HepG2 (cell line): Measurements from ENCODE around the gene SELENOM. TPM values are rescaled to one million over a fixed set of nuclear protein-coding genes. Genes with fewer than 3 reads are reported as not detected.

Experiments used
- ATF7-NPFF ChIP-seq: sonication (generic); formaldehyde crosslinking; IDR thresholded peaks from 2 replicates; pipeline ENCODE4 v1.8.1; 2023; ENCODE audit warnings: mild to moderate bottlenecking, low read depth, missing genetic modification reagents, moderate library complexity
- GPN1 ChIP-seq: sonication (generic); formaldehyde crosslinking; IDR thresholded peaks from 2 replicates; pipeline ENCODE4 v1.5.1; 2020; ENCODE audit warnings: missing genetic modification reagents, borderline replicate concordance
- HOXA5 ChIP-seq: sonication (generic); formaldehyde crosslinking; IDR thresholded peaks from 2 replicates; pipeline ENCODE4 v1.4.0; 2020; ENCODE audit warnings: missing genetic modification reagents
- KLF13 ChIP-seq: sonication (generic); formaldehyde crosslinking; IDR thresholded peaks from 2 replicates; pipeline ENCODE4 v1.4.0; 2020; ENCODE audit warnings: mild to moderate bottlenecking, missing genetic modification reagents
- KLF16 ChIP-seq, 2 experiments: sonication (generic) in 1 of 2; formaldehyde crosslinking in 1 of 2; IDR thresholded peaks; 2 replicates each; pipeline versions ENCODE4 v1.6.1 to v1.8.0; 2016 to 2023; ENCODE audit warnings: missing genetic modification reagents in 2 of 2, missing compliant biosample characterization in 1 of 2
- MAZ ChIP-seq, 2 experiments: sonication (generic) in 1 of 2; formaldehyde crosslinking in 1 of 2; IDR thresholded peaks; 2 replicates each; pipeline versions ENCODE4 v1.5.0 to v1.6.1; 2012 to 2020; ENCODE audit warnings: low read depth in 2 of 2, mild to moderate bottlenecking in 2 of 2, borderline replicate concordance in 1 of 2, improper control_type of control experiment in 1 of 2, low read length in 1 of 2, missing genetic modification reagents in 1 of 2, moderate library complexity in 1 of 2
- PCBP2 ChIP-seq: fragments of 200-400 bp; formaldehyde crosslinking; optimal IDR thresholded peaks from 2 replicates; pipeline ENCODE3; 2018; ENCODE audit warnings: low read length, low read depth; ENCODE audit not compliant: poor library complexity, severe bottlenecking
- PHB2 ChIP-seq: fragments of 450-650 bp; IDR thresholded peaks from 2 replicates; pipeline ENCODE4 v1.6.1; 2018; ENCODE audit not compliant: partially characterized antibody
- RARA ChIP-seq: IDR thresholded peaks from 2 replicates; pipeline ENCODE4 v1.6.1; 2016; ENCODE audit warnings: missing genetic modification reagents, missing compliant biosample characterization
- RFXAP ChIP-seq: sonication (generic); formaldehyde crosslinking; IDR thresholded peaks from 2 replicates; pipeline ENCODE4 v1.4.0; 2020; ENCODE audit warnings: missing genetic modification reagents, borderline replicate concordance
- SOX5 ChIP-seq: IDR thresholded peaks from 2 replicates; pipeline ENCODE4 v1.6.1; 2016; ENCODE audit warnings: borderline replicate concordance
- TARDBP ChIP-seq: sonication (generic); formaldehyde crosslinking; IDR thresholded peaks from 2 replicates; pipeline ENCODE4 v1.8.0; 2022; ENCODE audit warnings: mild to moderate bottlenecking, missing genetic modification reagents
- ZFP37 ChIP-seq: sonication (generic); formaldehyde crosslinking; IDR thresholded peaks from 2 replicates; pipeline ENCODE4 v1.4.0; 2020; ENCODE audit warnings: missing genetic modification reagents, borderline replicate concordance
- ZNF142 ChIP-seq: sonication (generic); formaldehyde crosslinking; IDR thresholded peaks from 2 replicates; pipeline ENCODE4 v1.4.0; 2020; ENCODE audit warnings: missing genetic modification reagents
- ZNF205 ChIP-seq: IDR thresholded peaks from 2 replicates; pipeline ENCODE4 v1.6.1; 2018; ENCODE audit warnings: missing biosample characterization, missing genetic modification reagents
- ZNF256 ChIP-seq: sonication (generic); formaldehyde crosslinking; conservative IDR thresholded peaks from 2 replicates; pipeline ENCODE4 v1.4.0; 2020; ENCODE audit warnings: missing genetic modification reagents
- ZNF484 ChIP-seq: sonication (generic); formaldehyde crosslinking; IDR thresholded peaks from 2 replicates; pipeline ENCODE4 v1.5.1; 2020; ENCODE audit warnings: mild to moderate bottlenecking, low read depth, missing genetic modification reagents, borderline replicate concordance
- ZNF580 ChIP-seq: IDR thresholded peaks from 2 replicates; pipeline ENCODE4 v1.6.1; 2016; ENCODE audit warnings: low read depth, borderline replicate concordance
- ZSCAN20 ChIP-seq: sonication (generic); formaldehyde crosslinking; IDR thresholded peaks from 2 replicates; pipeline ENCODE4 v1.4.0; 2020; ENCODE audit warnings: missing genetic modification reagents, mild to moderate bottlenecking, borderline replicate concordance
- polyA plus RNA-seq, 8 experiments: library from polyadenylated mRNA; depleted of rRNA in 3 of 8; stranded (reverse) in 7 of 8; unstranded in 1 of 8; fragments of >200 nt; fragmentation: Illumina TruSeq in 4 of 8; extraction: Trizol in 4 of 8; gene quantifications; 2 replicates each; pipeline versions ENCODE4 v1.2.1 to v1.2.3, GENCODE V29; 2011 to 2016; ENCODE audit warnings: low read depth in 4 of 8, missing spikeins in 1 of 8, mixed read lengths in 1 of 8; ENCODE audit not compliant: insufficient read depth in 1 of 8
- total RNA-seq, 5 experiments: library from RNA; depleted of rRNA; stranded (reverse); fragments of >200 nt; fragmentation: Illumina TruSeq; extraction: Trizol; gene quantifications; 2 replicates each; pipeline ENCODE4 v1.2.3, GENCODE V29; 2016; ENCODE audit warnings: low read depth in 1 of 5
- TF ChIP-seq, protein P1 (sequence below): sonication (generic); formaldehyde crosslinking; conservative IDR thresholded peaks from 2 replicates; pipeline ENCODE4 v1.4.0; 2020; ENCODE audit warnings: missing genetic modification reagents

Gene SELENOM
- total and polyA plus RNA-seq, 2 of the 13 experiments (the other 11 are each of a cell fraction or from before 2014, with no cell fraction given), result 4.1 to 4.3 TPM

DNA sequence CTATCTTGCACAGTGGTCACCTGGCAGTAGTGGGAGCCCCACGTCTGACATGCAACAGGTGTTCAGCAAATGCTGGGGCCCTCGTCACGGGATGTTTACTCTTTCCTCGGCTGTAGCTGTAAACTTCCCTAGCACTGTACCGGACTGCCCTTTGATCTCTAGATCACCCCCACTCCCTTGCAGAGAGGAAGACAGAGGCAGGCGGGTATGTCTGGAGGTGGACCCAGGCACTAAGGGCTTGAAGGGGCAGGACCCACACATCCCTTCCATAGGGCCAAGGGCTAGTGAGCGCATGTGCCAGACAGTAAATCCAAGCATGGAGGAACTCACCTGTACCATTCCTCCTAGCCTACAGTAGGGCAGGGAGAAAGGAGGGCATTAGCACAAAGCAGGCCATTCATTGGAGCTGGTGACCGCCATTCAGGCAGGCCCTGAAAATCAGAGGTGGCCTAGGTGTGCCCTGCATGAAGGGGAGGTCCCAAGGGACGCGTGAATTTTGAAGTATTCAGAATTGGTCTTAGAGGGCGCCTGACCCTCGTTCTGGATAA lies 28.2 kb downstream of the SELENOM start (continued):
- TF ChIP-seq ZSCAN20 (no peak), RARA (CRISPR knock-in tag) (peak; percentile 44), TARDBP (CRISPR knock-in tag) (peak; percentile 93), KLF13 (CRISPR knock-in tag) (no peak), PHB2 (no peak), MAZ (IDR thresholded peaks at IDR 0.05; ENCODE audit: borderline replicate concordance, low read depth, low read length) (no peak), MAZ (CRISPR knock-in tag; IDR thresholded peaks at IDR 0.05; ENCODE audit: low read depth) (peak; percentile 74), SOX5 (CRISPR knock-in tag) (peak; percentile 73), ZNF484 (no peak), ATF7-NPFF (CRISPR knock-in tag) (no peak), PCBP2 (no peak), RFXAP (CRISPR knock-in tag) (0 out of 2 replicates have a peak, but pooled peaks have one; percentile 46), ZNF580 (CRISPR knock-in tag) (no peak), ZNF205 (CRISPR knock-in tag) (peak; percentile 66; the same call in 1 of the 2 replicates), ZNF142 (CRISPR knock-in tag) (no peak), HOXA5 (CRISPR knock-in tag) (0 out of 2 replicates have a peak, but pooled peaks have one; percentile 47), GPN1 (no peak), ZNF256 (CRISPR knock-in tag) (no peak), ZFP37 (CRISPR knock-in tag) (peak; percentile 69; the same call in 1 of the 2 replicates), KLF16 (CRISPR knock-in tag; IDR thresholded peaks at IDR 0.05) (no peak)
- TF ChIP-seq, protein P1, sequence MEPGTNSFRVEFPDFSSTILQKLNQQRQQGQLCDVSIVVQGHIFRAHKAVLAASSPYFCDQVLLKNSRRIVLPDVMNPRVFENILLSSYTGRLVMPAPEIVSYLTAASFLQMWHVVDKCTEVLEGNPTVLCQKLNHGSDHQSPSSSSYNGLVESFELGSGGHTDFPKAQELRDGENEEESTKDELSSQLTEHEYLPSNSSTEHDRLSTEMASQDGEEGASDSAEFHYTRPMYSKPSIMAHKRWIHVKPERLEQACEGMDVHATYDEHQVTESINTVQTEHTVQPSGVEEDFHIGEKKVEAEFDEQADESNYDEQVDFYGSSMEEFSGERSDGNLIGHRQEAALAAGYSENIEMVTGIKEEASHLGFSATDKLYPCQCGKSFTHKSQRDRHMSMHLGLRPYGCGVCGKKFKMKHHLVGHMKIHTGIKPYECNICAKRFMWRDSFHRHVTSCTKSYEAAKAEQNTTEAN (CRISPR knock-in tag), result 0 out of 2 replicates have a peak, but pooled peaks have one; percentile 67
